Transverse colon (tissue), 4 donors: Measurements from ENCODE around the gene ANTXR2. TPM values are rescaled to one million over a fixed set of nuclear protein-coding genes. Genes with fewer than 3 reads are reported as not detected.

ENCODE experiments used
- DNase-seq: peaks from one replicate; pipeline ENCODE4 v3.0.0-alpha.2; 2019
- H3K27ac ChIP-seq, 4 donors: fragments of 200-600 bp; sonication (generic); 2 replicates each; pipeline ENCODE4 v1.5.1; 2016 to 2018; ENCODE audit warnings: inconsistent platforms in 4 of 4
- H3K27me3 ChIP-seq: fragments of 200-600 bp; sonication (generic); 2 replicates; pipeline ENCODE4 v1.5.1; 2017; ENCODE audit warnings: inconsistent platforms
- H3K36me3 ChIP-seq, 4 donors: fragments of 200-600 bp; sonication (generic); 2 replicates each; pipeline ENCODE4 v1.5.1; 2017 to 2019; ENCODE audit warnings: inconsistent platforms in 4 of 4
- H3K4me1 ChIP-seq, 4 donors: fragments of 200-600 bp; sonication (generic); 2 replicates each; pipeline ENCODE4 v1.5.1; 2017 to 2020; ENCODE audit warnings: inconsistent platforms in 4 of 4
- H3K4me3 ChIP-seq, 4 donors: fragments of 200-600 bp; sonication (generic); 1 replicate in 1 of 4; 2 replicates in 3 of 4; pipeline versions ENCODE4 v1.5.1 to v1.6.1; 2017 to 2019; ENCODE audit warnings: inconsistent platforms in 4 of 4
- H3K9me3 ChIP-seq, 2 donors: fragments of 200-600 bp; sonication (generic); 2 replicates each; pipeline ENCODE4 v1.5.1; 2017 to 2019; ENCODE audit warnings: inconsistent platforms in 2 of 2
- CTCF ChIP-seq, 5 experiments: fragments of 200-600 bp in 3 of 5; fragments of 450-650 bp in 2 of 5; sonication (generic) in 3 of 5; IDR thresholded peaks; 1 replicate in 2 of 5; 2 replicates in 3 of 5; pipeline ENCODE4 v1.5.1; 2016 to 2017; ENCODE audit warnings: antibody characterized with exemption in 5 of 5, inconsistent platforms in 3 of 5, mild to moderate bottlenecking in 2 of 5, moderate library complexity in 1 of 5
- EP300 ChIP-seq: sonication (generic); formaldehyde crosslinking; IDR thresholded peaks from one replicate; pipeline ENCODE4 v1.6.1; 2017; ENCODE audit warnings: antibody characterized with exemption, low read depth
- POLR2A ChIP-seq: fragments of 450-650 bp; IDR thresholded peaks from one replicate; pipeline ENCODE4 v1.6.1; 2016; ENCODE audit warnings: antibody characterized with exemption, mild to moderate bottlenecking, moderate library complexity
- POLR2AphosphoS5 ChIP-seq, 3 donors: sonication (generic); formaldehyde crosslinking; IDR thresholded peaks; one replicate each; pipeline ENCODE4 v1.6.1; 2016; ENCODE audit warnings: antibody characterized with exemption in 3 of 3
- WGBS, 2 donors: methylation state at CpG; one replicate each; pipeline ENCODE4 v1.1.5; 2018; ENCODE audit warnings: low coverage in 1 of 2; 5-methylcytosine and 5-hydroxymethylcytosine counted together
- in situ Hi-C, 4 donors: fragments of 200-750 bp; cut with MboI; loops; one replicate each; pipeline versions ENCODE4 v1.15.0 to v1.15.1; 2017; ENCODE audit warnings: low sequenced_read_pairs in 3 of 4, low pct_ligation_motif_present in 1 of 4, low pct_unique_long_range_greater_than_20kb in 1 of 4
- intact Hi-C: fragments of 100-400 bp; cut with DNase I; formaldehyde crosslinking; loops from one replicate; pipeline ENCODE4 v1.15.1; 2023; ENCODE audit warnings: low total_unique reads
- total RNA-seq, 4 donors: library from RNA; depleted of rRNA; stranded (reverse); fragments of >200 nt; gene quantifications; one replicate each; pipeline ENCODE4 v1.1.0, GENCODE V29; 2016

Gene ANTXR2
- total RNA-seq, 4 donors from 2014 or later = 46.8 to 89.8 (median 76.0) TPM

- no peaks in the 10 kb centered on the region for H3K27me3 ChIP-seq
- H3K36me3 ChIP-seq = peaks cover 0 to 57% (median 7%) of the 10 kb centered on the region in 4 donors
- H3K9me3 ChIP-seq = no peaks in the 10 kb centered on the region
- peaks cover 0 to 2% (median 0%) of the 10 kb centered on the region in 4 donors for H3K4me1 ChIP-seq
- 52 to 72% methylated on average over 2 of the region's 2 CpGs for WGBS, 2 donors
- TF ChIP-seq POLR2AphosphoS5 (IDR thresholded peaks at IDR 0.05) (no peak), EP300 (no peak), POLR2A (no peak), CTCF (IDR thresholded peaks at IDR 0.05) (no peak)
- no peak overlapping the region for H3K4me3 ChIP-seq
- no peak for DNase-seq
- H3K27ac ChIP-seq = no peak overlapping the region
- intact Hi-C loops (no loop called here), in situ Hi-C loops (no loop called here)
Measured at GRCh38 chr4:80027611-80028010, 45.4 kb downstream of the ANTXR2 start.

- TF ChIP-seq POLR2AphosphoS5 (IDR thresholded peaks at IDR 0.05) (no peak), POLR2A (no peak), EP300 (no peak), CTCF (IDR thresholded peaks at IDR 0.05) (no peak)
- Histone ChIP-seq H3K4me1 (peaks cover 0 to 2% (median 0%) of the 10 kb centered on the region in 4 donors), H3K4me3 (no peak overlapping the region), H3K27ac (no peak overlapping the region), H3K27me3 (no peaks in the 10 kb centered on the region), H3K36me3 (peaks cover 0 to 52% (median 7%) of the 10 kb centered on the region in 4 donors), H3K9me3 (no peaks in the 10 kb centered on the region)
- intact Hi-C loops (no loop called here), in situ Hi-C loops (no loop called here)
- DNase-seq = no peak
- WGBS, 2 donors = 81 to 94% methylated on average over 4 of the region's 4 CpGs
Measured at GRCh38 chr4:80026100-80026499, 46.9 kb downstream of the ANTXR2 start.

- in situ Hi-C loops = no loop called here
- intact Hi-C loops = no loop called here
- 100% methylated on average over 1 of the region's 1 CpG; no CpG with 5 or more reads in 1 of the 2 donors for WGBS, 2 donors
Measured at GRCh38 chr4:80024335-80024734, 48.7 kb downstream of the ANTXR2 start.

GRCh38 chr4:80022282-80022681 is 50.7 kb downstream of the ANTXR2 start:
- Histone ChIP-seq H3K36me3 (peaks cover 0 to 59% (median 10%) of the 10 kb centered on the region in 4 donors), H3K9me3 (no peaks in the 10 kb centered on the region), H3K4me3 (no peak overlapping the region), H3K27ac (no peak overlapping the region), H3K27me3 (no peaks in the 10 kb centered on the region), H3K4me1 (peaks cover under 1 to 9% (median 2%) of the 10 kb centered on the region in 4 donors)
- DNase-seq = no peak
- WGBS, 2 donors = 88 to 93% methylated on average over 3 of the region's 3 CpGs
- intact Hi-C loops = no loop called here
- no peak for TF ChIP-seq POLR2A
- no peak for TF ChIP-seq CTCF (IDR thresholded peaks at IDR 0.05)
- no peak for TF ChIP-seq EP300
- TF ChIP-seq POLR2AphosphoS5 (IDR thresholded peaks at IDR 0.05) = no peak
- in situ Hi-C loops = no loop called here

More at GRCh38 chr4:80024335-80024734, 48.7 kb downstream of the ANTXR2 start:
- Histone ChIP-seq H3K27ac (no peak overlapping the region), H3K4me1 (no peaks in the 10 kb centered on the region), H3K36me3 (peaks cover 0 to 48% (median 3%) of the 10 kb centered on the region in 4 donors), H3K27me3 (no peaks in the 10 kb centered on the region), H3K4me3 (no peak overlapping the region), H3K9me3 (no peaks in the 10 kb centered on the region)
- TF ChIP-seq CTCF (IDR thresholded peaks at IDR 0.05) (no peak), POLR2AphosphoS5 (IDR thresholded peaks at IDR 0.05) (no peak), EP300 (no peak), POLR2A (no peak)
- DNase-seq = no peak
